GM10266 (cell line): Measurements from ENCODE around the gene PARVA.

Source experiments
- DNase-seq: peaks from one replicate; pipeline ENCODE4 v3.0.0; 2012; ENCODE audit errors: extremely low spot score
- TF ChIP-seq, protein P1 (sequence below): IDR thresholded peaks from 2 replicates; pipeline ENCODE4 v1.5.1; 2012; ENCODE audit warnings: mild to moderate bottlenecking, low read depth; ENCODE audit not compliant: control insufficient read depth, insufficient read depth; ENCODE audit errors: missing control alignments

The PARVA gene

DNA sequence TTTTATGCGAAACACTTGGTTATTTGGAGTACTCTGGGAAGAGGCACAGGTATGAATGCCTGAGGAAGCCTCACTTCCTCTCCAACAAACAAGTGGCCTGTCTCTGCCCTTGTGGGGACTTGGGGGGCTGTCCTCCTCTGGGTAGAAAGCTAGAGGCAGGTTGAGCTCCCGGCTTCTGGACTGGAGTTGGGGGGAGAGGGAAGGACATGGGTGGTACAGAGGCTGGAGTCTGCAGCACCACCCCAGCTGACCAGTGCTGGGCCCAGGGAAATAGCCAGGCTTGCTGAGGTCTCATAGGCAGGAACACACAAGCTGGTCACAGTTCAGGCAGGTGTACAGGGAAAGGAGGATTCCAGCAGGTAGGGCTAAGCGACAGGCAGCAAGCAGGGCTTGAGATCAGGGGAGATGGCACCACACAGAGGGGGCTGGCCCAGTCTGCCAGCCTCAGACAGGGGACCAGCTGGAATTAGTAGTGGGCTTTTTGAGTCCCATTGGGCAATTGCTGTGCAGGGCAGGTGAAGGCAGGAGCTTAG, 161.6 kb downstream of the PARVA start:
- DNase-seq: no peak
- TF ChIP-seq, protein P1, sequence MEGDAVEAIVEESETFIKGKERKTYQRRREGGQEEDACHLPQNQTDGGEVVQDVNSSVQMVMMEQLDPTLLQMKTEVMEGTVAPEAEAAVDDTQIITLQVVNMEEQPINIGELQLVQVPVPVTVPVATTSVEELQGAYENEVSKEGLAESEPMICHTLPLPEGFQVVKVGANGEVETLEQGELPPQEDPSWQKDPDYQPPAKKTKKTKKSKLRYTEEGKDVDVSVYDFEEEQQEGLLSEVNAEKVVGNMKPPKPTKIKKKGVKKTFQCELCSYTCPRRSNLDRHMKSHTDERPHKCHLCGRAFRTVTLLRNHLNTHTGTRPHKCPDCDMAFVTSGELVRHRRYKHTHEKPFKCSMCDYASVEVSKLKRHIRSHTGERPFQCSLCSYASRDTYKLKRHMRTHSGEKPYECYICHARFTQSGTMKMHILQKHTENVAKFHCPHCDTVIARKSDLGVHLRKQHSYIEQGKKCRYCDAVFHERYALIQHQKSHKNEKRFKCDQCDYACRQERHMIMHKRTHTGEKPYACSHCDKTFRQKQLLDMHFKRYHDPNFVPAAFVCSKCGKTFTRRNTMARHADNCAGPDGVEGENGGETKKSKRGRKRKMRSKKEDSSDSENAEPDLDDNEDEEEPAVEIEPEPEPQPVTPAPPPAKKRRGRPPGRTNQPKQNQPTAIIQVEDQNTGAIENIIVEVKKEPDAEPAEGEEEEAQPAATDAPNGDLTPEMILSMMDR: no peak

DNA sequence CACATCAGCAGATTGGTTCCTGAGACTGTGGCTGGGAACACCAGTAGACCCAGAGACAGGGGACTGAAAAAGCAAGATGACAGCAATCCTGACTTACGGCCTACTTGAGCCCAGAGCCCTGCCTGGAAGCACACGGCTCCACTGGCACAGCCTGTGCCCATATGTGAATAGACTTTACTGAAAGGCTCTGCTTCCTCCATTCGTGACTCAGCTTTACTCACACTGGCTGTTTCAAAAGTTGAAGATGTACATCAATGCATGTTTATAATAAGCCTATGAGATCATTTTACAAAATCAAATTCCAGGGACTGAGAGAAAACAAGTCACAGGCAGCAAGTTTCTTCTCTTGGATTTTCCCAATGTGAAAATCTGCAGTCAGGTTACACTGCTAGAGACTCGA, 162.2 kb downstream of the PARVA start:
- TF ChIP-seq, protein P1: no peak
- DNase-seq: no peak

DNA sequence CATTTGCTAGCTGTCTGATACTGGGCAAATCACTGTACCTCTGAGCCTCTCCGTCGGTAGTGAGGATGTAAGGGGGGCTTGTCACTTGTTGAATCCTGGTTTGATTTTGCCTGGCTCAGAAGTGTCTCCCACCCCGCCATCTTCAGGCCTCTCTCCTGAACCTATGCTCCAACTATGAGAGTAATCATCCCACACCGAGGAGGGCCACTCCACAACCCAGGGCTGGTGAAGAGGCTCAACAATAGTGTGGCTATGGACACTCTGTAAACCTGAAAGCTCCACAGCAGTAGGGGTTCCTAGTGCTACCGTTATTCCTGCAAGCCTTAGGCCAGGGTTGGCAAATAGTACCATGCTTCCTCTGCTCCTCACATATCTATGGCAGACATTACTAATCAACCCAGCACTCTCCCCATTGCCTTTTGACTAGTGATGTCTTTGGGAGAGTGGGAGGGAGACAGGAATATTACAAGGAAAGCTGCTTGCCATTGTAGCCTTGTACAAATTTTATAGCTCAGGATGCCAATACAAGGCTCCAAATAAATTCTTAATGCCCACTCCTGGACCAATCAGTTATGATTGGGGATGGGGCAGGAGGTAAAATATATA, 162.8 kb downstream of the PARVA start:
- TF ChIP-seq, protein P1: no peak
- DNase-seq: no peak

DNA sequence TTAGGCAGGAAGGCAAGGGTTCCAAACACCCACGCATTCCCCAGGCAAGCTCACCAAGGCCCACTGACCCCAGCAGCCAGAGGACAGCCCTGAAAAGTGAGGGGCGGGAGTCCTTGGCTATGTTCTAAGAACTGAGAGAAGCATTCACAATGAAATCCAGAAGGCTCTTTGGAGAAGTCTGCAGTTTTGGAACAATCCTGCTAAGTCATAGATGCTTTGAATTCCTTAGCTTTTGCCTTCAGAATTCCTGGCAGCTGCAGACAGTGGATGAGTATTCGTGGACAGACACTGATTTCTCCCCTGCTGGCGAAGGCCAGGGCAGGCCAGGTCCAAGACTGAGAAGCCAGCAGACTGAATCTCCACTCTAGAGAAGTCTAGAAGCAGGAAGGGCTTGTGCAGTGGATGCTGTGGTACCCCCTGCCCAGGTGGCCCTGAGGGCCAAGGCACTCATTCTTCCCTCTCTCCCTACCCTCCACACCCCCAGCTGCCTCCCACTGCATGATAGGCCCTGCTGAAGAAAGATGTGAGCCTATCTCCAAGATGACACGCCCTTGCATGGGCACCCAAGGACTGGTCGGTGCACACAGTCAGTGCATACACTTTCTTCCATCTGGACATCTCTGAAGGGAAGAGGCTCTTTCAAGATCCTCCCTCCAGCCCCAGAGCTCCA, 163.7 kb downstream of the PARVA start:
- DNase-seq: no peak
- TF ChIP-seq, protein P1: no peak

DNA sequence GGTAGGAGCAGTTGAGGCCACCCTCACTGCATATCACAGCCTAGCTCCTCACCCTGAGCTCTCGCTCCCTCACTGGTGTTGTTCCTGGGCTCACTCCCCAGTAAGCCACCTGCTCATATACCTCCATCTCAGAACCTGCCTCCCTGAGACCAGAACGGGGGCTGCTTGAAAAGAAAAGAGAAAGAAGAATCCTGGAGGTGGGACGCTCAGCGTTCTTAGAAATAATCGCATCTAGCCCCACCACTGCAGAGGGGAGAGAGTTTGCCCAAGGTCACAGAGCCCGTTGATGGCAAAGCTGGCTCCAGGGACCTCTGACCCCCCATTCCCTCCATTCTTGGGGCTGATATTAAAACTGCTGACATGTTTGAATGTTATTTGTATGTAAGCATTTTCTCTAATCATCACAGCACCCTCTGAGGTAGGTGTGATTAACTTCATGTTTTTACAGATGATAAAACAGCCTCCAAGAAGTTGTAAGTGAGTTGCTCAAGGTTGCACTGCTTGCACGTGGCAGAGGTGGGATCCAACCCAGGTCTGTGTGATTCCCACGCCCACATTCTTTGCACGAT, 164.3 kb downstream of the PARVA start:
- TF ChIP-seq, protein P1: no peak
- no peak for DNase-seq

DNA sequence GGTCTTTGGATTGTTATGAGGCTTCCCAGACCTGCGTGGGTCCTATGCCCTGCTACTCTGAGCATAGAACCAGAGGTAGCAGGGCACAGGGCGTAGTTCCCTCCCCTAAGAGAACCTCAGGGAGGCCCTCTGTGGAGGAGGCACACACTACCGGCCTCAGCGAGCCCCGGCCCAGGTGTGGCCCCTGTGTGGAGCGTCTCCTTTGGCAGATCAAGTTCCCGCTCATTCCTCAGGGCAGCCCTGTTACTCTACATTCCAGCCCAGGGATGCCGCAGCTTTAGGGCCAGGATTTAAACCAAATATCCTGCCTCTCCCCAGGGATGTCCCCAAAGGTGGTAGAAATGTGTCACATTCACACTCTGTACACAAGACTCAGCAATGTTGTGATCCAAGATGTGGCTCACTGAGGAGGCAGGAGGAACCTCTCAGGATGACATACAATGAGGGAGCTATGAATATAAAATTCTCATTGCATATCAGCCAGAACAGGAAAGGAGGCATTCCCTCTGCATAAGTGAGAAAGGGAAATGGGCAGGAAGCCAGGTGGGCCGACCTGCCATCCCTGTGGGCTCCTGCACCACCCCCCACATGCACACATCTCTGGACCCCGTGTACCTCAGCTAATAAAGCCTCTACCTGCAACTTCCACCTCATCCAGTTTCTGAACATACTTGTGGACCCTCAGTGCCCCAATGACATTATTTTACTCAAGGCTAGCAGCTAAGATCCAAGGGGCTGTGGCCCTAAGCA, 165.0 kb downstream of the PARVA start:
- DNase-seq: no peak
- TF ChIP-seq, protein P1: no peak
